DND-41 (cell line): Measurements from ENCODE around the gene KCNIP4.

Experiments used
- ATAC-seq: fragments of 200-7000 bp; cut with Tn5 transposase; 3 replicates; pipeline ENCODE4 v1.9.1; 2021; ENCODE audit warnings: low read depth; ENCODE audit not compliant: insufficient read depth
- DNase-seq: peaks from one replicate; pipeline ENCODE4 v3.0.0-alpha.2; 2020
- H2AFZ ChIP-seq: 2 replicates; pipeline ENCODE4 v1.6.0; 2012; ENCODE audit warnings: low read depth, low read length
- H3K27ac ChIP-seq: 2 replicates; pipeline ENCODE4 v1.5.1; 2012; ENCODE audit warnings: low read length, inconsistent platforms
- H3K27me3 ChIP-seq: fragments of 200-600 bp; sonication (generic); 2 replicates; pipeline ENCODE4 v1.6.0; 2012; ENCODE audit warnings: low read length, mild to moderate bottlenecking, inconsistent platforms; ENCODE audit not compliant: insufficient read depth, poor library complexity
- H3K36me3 ChIP-seq: 2 replicates; pipeline ENCODE4 v1.5.1; 2012; ENCODE audit warnings: low read length, inconsistent platforms; ENCODE audit not compliant: insufficient read depth
- H3K4me1 ChIP-seq: 2 replicates; pipeline ENCODE4 v1.5.1; 2012; ENCODE audit warnings: mild to moderate bottlenecking, low read length; ENCODE audit not compliant: insufficient read depth
- H3K4me2 ChIP-seq: 2 replicates; pipeline ENCODE4 v1.6.0; 2012; ENCODE audit warnings: mild to moderate bottlenecking, moderate library complexity, low read length, inconsistent platforms; ENCODE audit not compliant: insufficient read depth
- H3K4me3 ChIP-seq, 2 experiments: fragments of 200-600 bp in 1 of 2; shearing (Covaris generic) in 1 of 2; 2 replicates each; pipeline ENCODE4 v1.5.1; 2012 to 2016; ENCODE audit warnings: inconsistent platforms in 2 of 2, low read length in 2 of 2, mild to moderate bottlenecking in 2 of 2, low read depth in 1 of 2, moderate library complexity in 1 of 2
- H3K79me2 ChIP-seq: 2 replicates; pipeline ENCODE4 v1.6.0; 2012; ENCODE audit warnings: low read length, inconsistent platforms; ENCODE audit not compliant: insufficient read depth
- H3K9ac ChIP-seq: 2 replicates; pipeline ENCODE4 v1.6.0; 2012; ENCODE audit warnings: low read depth, mild to moderate bottlenecking, inconsistent platforms, low read length, moderate library complexity
- H3K9me3 ChIP-seq: 2 replicates; pipeline ENCODE4 v1.5.1; 2012; ENCODE audit warnings: low read length, moderate library complexity, mild to moderate bottlenecking, inconsistent platforms; ENCODE audit not compliant: insufficient read depth, severe bottlenecking
- H4K20me1 ChIP-seq: 2 replicates; pipeline ENCODE4 v1.6.0; 2012; ENCODE audit warnings: low read length; ENCODE audit not compliant: insufficient read depth
- EZH2 ChIP-seq: IDR thresholded peaks from 3 replicates; pipeline ENCODE4 v1.6.1; 2012; ENCODE audit warnings: borderline replicate concordance, low read depth, mild to moderate bottlenecking, moderate library complexity, low read length, inconsistent platforms; ENCODE audit not compliant: severe bottlenecking
- TF ChIP-seq, protein P1 (sequence below): IDR thresholded peaks from 2 replicates; pipeline ENCODE4 v1.5.1; 2012; ENCODE audit warnings: borderline replicate concordance, low read length, moderate library complexity, mild to moderate bottlenecking; ENCODE audit not compliant: poor library complexity, severe bottlenecking; ENCODE audit errors: extremely low read depth

KCNIP4 gene

DNA sequence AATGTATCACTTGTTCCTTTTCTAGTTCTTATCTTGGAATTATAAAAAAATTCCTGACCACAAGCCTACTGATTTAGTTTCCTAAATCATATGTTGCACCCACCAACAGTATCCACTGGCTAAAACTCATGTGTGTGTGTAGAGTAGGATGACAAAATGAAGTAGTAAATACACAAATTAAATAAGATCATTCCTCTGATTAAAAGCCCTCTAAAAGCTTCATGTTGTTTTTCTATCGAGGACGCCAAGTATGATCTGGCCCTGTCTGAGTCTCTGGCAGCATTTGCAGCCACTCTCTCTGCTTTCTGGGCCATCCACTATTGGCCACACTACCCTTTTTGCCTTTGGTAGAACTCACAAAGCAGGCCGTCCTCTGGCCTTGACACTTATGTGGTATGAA, 1064.9 kb downstream of the KCNIP4 start:
- no peak overlapping the region for H2AFZ ChIP-seq
- no peak for ATAC-seq
- H3K4me1 ChIP-seq: no peaks in the 10 kb centered on the region
- no peaks in the 10 kb centered on the region for H3K79me2 ChIP-seq
- DNase-seq: no peak
- no peak overlapping the region for H3K9ac ChIP-seq
- H3K36me3 ChIP-seq: no peaks in the 10 kb centered on the region
- no peak overlapping the region for H3K4me2 ChIP-seq
- no peaks in the 10 kb centered on the region for H4K20me1 ChIP-seq
- no peaks in the 10 kb centered on the region for H3K9me3 ChIP-seq
- TF ChIP-seq EZH2: no peak
- TF ChIP-seq, protein P1, sequence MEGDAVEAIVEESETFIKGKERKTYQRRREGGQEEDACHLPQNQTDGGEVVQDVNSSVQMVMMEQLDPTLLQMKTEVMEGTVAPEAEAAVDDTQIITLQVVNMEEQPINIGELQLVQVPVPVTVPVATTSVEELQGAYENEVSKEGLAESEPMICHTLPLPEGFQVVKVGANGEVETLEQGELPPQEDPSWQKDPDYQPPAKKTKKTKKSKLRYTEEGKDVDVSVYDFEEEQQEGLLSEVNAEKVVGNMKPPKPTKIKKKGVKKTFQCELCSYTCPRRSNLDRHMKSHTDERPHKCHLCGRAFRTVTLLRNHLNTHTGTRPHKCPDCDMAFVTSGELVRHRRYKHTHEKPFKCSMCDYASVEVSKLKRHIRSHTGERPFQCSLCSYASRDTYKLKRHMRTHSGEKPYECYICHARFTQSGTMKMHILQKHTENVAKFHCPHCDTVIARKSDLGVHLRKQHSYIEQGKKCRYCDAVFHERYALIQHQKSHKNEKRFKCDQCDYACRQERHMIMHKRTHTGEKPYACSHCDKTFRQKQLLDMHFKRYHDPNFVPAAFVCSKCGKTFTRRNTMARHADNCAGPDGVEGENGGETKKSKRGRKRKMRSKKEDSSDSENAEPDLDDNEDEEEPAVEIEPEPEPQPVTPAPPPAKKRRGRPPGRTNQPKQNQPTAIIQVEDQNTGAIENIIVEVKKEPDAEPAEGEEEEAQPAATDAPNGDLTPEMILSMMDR: no peak
- no peaks in the 10 kb centered on the region for H3K27me3 ChIP-seq
- H3K27ac ChIP-seq: no peak overlapping the region
- H3K4me3 ChIP-seq: no peak overlapping the region

DNA sequence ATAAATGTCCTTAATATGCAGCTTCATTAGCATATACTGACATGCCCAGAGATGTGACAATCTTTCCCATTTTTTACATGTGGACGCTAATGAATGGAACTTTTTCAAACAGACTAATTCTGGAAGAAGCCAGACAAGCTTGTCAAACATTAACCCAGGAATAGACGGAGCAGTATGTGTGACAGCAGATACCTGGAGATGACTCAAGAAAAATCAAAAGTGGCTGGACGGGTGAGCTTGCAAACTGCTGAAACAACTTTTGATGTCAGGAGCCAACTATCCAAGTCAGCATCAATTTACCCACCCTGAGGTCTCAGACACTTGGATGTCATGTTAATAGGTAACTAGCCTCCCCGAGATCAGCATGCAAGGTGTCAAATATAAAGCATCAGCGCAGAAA, 1065.3 kb downstream of the KCNIP4 start:
- no peaks in the 10 kb centered on the region for H3K4me1 ChIP-seq

DNA sequence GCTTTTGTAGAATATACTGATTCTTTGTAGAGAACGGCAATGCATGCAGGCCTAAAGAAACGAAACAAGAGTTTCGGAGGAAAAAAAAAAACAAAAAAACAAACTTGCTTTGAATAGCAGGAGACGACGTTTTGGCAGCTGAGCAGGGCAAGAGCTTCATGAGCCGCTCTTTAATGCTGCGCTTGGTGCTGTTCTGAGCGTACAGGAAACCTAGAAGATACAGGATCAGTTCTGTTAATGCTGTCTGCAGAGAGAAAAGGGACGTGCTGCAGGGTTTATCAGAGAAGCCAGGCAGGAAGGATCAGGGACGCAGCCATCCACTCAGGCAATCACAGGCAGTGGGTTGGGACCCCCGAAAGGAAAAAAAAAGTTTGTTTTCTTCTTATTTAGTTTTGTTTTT, 1066.1 kb downstream of the KCNIP4 start:
- H3K4me3 ChIP-seq: no peak overlapping the region
- no peak for ATAC-seq
- no peak overlapping the region for H3K4me2 ChIP-seq
- no peaks in the 10 kb centered on the region for H3K4me1 ChIP-seq
- no peak overlapping the region for H3K9ac ChIP-seq
- TF ChIP-seq, protein P1: no peak
- TF ChIP-seq EZH2: no peak
- no peaks in the 10 kb centered on the region for H4K20me1 ChIP-seq
- DNase-seq: no peak
- no peak overlapping the region for H2AFZ ChIP-seq
- no peak overlapping the region for H3K27ac ChIP-seq
- no peaks in the 10 kb centered on the region for H3K9me3 ChIP-seq
- no peaks in the 10 kb centered on the region for H3K27me3 ChIP-seq
- H3K79me2 ChIP-seq: no peaks in the 10 kb centered on the region
- H3K36me3 ChIP-seq: no peaks in the 10 kb centered on the region

More for the DNA sequence above, 1065.3 kb downstream of the KCNIP4 start:
- Histone ChIP-seq H3K27me3 (no peaks in the 10 kb centered on the region), H3K36me3 (no peaks in the 10 kb centered on the region), H4K20me1 (no peaks in the 10 kb centered on the region), H3K4me2 (no peak overlapping the region), H2AFZ (no peak overlapping the region), H3K27ac (no peak overlapping the region), H3K4me3 (no peak overlapping the region), H3K9ac (no peak overlapping the region), H3K79me2 (no peaks in the 10 kb centered on the region), H3K9me3 (no peaks in the 10 kb centered on the region)
- TF ChIP-seq EZH2: no peak
- TF ChIP-seq, protein P1: no peak
- DNase-seq (no peak), ATAC-seq (no peak)

DNA sequence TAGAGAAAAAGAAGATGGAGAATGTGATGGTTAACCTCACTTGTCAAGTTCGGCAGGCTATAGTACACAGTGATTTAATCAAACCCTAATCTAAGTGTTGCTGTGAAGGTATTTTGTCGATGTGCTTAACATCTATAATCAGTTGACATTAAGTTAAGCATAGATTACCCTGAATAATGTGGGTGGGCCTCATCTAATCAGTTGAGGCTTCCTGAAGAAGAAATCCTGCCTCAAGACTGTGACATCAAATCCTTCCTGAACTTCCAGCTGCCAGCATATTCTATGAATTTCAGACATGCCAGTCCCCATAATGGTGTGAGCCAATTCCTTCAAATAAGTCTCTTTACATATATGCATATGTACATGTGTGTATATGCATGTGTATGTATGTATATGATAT, 1066.9 kb downstream of the KCNIP4 start:
- Histone ChIP-seq H3K27me3 (no peaks in the 10 kb centered on the region), H3K4me2 (no peak overlapping the region), H2AFZ (no peak overlapping the region), H3K79me2 (no peaks in the 10 kb centered on the region), H3K4me1 (no peaks in the 10 kb centered on the region), H4K20me1 (no peaks in the 10 kb centered on the region), H3K9ac (no peak overlapping the region), H3K9me3 (no peaks in the 10 kb centered on the region), H3K27ac (no peak overlapping the region), H3K4me3 (no peak overlapping the region), H3K36me3 (no peaks in the 10 kb centered on the region)
- no peak for ATAC-seq
- DNase-seq: no peak
- no peak for TF ChIP-seq EZH2
- TF ChIP-seq, protein P1: no peak
